Measurements from ENCODE around the gene PROZ.

Gene PROZ

DNA sequence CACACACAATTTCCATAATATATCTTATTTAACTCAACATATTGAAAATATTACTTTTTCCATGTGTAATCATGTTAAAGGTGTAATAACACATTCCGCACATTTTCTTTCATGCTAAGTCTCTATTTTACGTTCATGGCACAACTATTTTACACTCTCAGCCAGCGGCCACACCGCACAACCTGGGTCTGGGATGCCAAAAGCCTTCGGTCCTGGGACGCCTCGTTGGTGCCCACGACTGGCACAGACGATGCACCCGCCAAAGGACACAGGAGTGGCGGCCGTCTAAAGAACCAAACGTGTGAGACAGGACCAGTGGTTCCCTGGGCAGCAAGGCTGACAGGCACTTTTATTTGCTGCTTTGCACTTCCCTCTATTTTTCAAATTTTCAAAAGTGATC, 10.0 kb upstream of the PROZ start:
- FAIRE-seq (no peak), DNase-seq (ENCODE audit: insufficient read length, low spot score) (no peak)
- TF ChIP-seq POU2F2 (IDR thresholded peaks at IDR 0.05; ENCODE audit: low read depth, low read length) (no peak), POLR2A (IDR thresholded peaks at IDR 0.05; ENCODE audit: low read depth, low read length) (no peak), PAX5 (IDR thresholded peaks at IDR 0.05; ENCODE audit: insufficient read depth, low read length, severe bottlenecking) (no peak), POLR2AphosphoS5 (IDR thresholded peaks at IDR 0.05; ENCODE audit: low read depth, low read length) (no peak), TAF1 (IDR thresholded peaks at IDR 0.05; ENCODE audit: low read depth, low read length) (no peak), SPI1 (IDR thresholded peaks at IDR 0.05; ENCODE audit: low read depth, low read length) (no peak)

DNA sequence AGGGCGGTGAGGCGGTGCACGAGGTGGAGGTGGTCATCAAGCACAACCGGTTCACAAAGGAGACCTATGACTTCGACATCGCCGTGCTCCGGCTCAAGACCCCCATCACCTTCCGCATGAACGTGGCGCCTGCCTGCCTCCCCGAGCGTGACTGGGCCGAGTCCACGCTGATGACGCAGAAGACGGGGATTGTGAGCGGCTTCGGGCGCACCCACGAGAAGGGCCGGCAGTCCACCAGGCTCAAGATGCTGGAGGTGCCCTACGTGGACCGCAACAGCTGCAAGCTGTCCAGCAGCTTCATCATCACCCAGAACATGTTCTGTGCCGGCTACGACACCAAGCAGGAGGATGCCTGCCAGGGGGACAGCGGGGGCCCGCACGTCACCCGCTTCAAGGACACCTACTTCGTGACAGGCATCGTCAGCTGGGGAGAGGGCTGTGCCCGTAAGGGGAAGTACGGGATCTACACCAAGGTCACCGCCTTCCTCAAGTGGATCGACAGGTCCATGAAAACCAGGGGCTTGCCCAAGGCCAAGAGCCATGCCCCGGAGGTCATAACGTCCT, 9.4 kb upstream of the PROZ start:
- no peak for TF ChIP-seq PAX5 (IDR thresholded peaks at IDR 0.05; ENCODE audit: insufficient read depth, low read length, severe bottlenecking)
- no peak for TF ChIP-seq TAF1 (IDR thresholded peaks at IDR 0.05; ENCODE audit: low read depth, low read length)
- TF ChIP-seq SPI1 (IDR thresholded peaks at IDR 0.05; ENCODE audit: low read depth, low read length) = no peak
- TF ChIP-seq POLR2AphosphoS5 (IDR thresholded peaks at IDR 0.05; ENCODE audit: low read depth, low read length) = no peak
- TF ChIP-seq POLR2A (IDR thresholded peaks at IDR 0.05; ENCODE audit: low read depth, low read length) = no peak
- no peak for TF ChIP-seq POU2F2 (IDR thresholded peaks at IDR 0.05; ENCODE audit: low read depth, low read length)
- no peak for DNase-seq (ENCODE audit: insufficient read length, low spot score)
- FAIRE-seq = no peak

- no peak for FAIRE-seq
- no peak for DNase-seq (ENCODE audit: insufficient read length, low spot score)
- TF ChIP-seq SPI1 (IDR thresholded peaks at IDR 0.05; ENCODE audit: low read depth, low read length) (no peak), PAX5 (IDR thresholded peaks at IDR 0.05; ENCODE audit: insufficient read depth, low read length, severe bottlenecking) (no peak), POU2F2 (IDR thresholded peaks at IDR 0.05; ENCODE audit: low read depth, low read length) (no peak), POLR2A (IDR thresholded peaks at IDR 0.05; ENCODE audit: low read depth, low read length) (no peak)
These were observed 8.5 kb upstream of the PROZ start for GRCh38 chr13:113149711-113150549.

DNA sequence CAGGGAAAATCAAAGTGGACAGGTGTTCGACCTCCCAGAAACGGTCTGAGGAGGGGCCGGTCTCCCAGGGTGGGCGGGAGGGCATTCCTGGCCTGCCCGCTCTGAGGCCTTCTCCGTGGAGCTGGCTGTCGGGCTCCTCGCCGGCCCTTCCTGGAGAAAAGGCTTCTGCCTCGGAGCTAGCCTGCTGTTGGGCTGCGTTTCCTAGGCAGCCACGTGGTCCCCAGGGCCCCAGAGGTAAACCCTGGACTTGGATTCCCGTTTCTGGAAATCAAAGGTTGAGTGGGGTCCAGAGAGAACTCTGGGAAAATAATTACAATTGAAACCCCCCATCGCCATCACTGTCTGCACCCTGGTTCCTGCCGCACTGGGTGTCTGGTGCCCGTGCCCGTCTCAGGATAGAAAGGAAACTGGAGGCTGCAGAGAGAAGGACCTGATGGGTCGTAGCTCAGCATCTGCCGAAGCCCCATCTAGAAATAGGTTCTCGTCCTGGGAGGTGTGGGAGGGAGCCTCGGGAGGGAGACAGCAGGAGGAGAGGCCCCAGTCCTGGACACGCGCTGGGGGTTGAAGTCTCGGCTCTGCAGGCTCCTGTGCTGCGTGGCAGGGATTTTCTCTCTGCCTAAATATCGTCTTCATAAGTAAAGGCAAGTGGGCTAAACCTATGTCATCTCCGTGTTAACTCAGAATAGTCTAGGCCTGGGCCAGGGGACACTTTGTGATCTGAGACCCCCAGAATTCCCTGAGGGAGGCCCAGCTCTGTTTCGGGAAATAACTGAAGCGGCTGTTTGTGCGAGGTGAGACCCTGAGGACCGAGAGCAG, 7.7 kb upstream of the PROZ start:
- no peak for DNase-seq (ENCODE audit: insufficient read length, low spot score)
- TF ChIP-seq TAF1 (IDR thresholded peaks at IDR 0.05; ENCODE audit: low read depth, low read length) = no peak
- no peak for FAIRE-seq

DNA sequence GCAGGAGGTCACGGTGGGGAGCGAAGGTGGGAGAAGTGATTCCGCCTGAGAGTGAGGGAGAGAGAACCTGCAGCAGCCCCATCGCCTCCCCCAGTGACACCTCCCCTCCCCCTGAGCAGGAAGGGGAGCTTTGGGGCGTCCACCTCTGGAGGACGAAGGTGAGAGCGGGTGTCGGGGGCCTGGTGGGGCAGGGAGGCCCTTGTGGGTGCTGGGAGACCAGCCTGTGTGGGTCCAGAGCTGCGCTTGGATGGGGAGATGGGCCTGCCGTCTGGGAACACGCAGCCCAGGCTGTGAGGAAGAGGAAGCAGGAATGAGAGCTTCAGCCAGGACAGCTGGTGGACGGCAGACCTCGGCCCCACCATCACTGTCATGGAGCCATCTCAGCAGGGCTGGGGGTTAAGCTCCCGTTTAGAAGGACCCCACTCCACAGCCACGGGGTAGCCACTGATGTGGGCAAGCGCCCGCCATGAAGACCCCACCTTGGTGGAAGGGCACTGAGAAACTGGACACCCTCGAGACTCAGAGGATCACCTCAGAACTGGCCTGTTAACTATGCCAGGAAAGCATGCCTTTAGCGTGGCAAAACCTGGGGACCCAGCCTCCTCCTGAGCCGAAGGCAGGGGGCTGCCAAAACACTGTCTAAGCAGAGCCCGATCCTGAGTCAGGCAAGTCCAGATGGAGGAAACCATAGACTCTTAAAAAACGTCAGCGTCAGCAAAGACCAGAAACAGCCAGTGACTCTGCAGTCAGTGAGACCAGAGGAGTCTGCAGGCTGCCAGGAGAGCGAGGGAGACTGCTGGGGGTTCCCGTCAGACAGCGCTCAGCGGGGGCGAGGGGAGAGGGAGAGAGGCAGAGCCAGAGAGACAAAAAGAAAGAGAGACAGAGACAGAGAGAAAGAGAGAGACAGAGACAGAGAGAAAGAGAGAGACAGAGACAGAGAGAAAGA, 6.4 kb upstream of the PROZ start:
- FAIRE-seq = peak; percentile 43
- no peak for DNase-seq (ENCODE audit: insufficient read length, low spot score)
- TF ChIP-seq TAF1 (IDR thresholded peaks at IDR 0.05; ENCODE audit: low read depth, low read length) (no peak), POLR2AphosphoS5 (IDR thresholded peaks at IDR 0.05; ENCODE audit: low read depth, low read length) (no peak), POU2F2 (IDR thresholded peaks at IDR 0.05; ENCODE audit: low read depth, low read length) (no peak), SPI1 (IDR thresholded peaks at IDR 0.05; ENCODE audit: low read depth, low read length) (no peak), PAX5 (IDR thresholded peaks at IDR 0.05; ENCODE audit: insufficient read depth, low read length, severe bottlenecking) (no peak), POLR2A (IDR thresholded peaks at IDR 0.05; ENCODE audit: low read depth, low read length) (no peak)

DNA sequence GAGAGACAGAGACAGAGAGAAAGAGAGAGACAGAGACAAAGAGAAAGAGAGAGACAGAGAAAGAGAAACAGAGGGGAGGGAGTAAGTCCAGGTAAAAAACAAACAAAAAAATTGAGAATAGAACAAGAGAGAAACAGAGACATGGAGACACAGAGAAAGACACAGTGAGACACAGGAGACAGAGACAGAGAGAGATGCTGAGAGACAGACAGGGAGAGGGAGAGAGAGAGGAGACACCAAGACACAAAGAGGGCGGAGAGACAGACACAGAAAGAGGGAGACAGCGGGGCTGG, 5.8 kb upstream of the PROZ start:
- FAIRE-seq (no peak), DNase-seq (ENCODE audit: insufficient read length, low spot score) (no peak)
- TF ChIP-seq POLR2A (IDR thresholded peaks at IDR 0.05; ENCODE audit: low read depth, low read length) (no peak), PAX5 (IDR thresholded peaks at IDR 0.05; ENCODE audit: insufficient read depth, low read length, severe bottlenecking) (no peak), POLR2AphosphoS5 (IDR thresholded peaks at IDR 0.05; ENCODE audit: low read depth, low read length) (no peak), POU2F2 (IDR thresholded peaks at IDR 0.05; ENCODE audit: low read depth, low read length) (no peak), TAF1 (IDR thresholded peaks at IDR 0.05; ENCODE audit: low read depth, low read length) (no peak), SPI1 (IDR thresholded peaks at IDR 0.05; ENCODE audit: low read depth, low read length) (no peak)

DNA sequence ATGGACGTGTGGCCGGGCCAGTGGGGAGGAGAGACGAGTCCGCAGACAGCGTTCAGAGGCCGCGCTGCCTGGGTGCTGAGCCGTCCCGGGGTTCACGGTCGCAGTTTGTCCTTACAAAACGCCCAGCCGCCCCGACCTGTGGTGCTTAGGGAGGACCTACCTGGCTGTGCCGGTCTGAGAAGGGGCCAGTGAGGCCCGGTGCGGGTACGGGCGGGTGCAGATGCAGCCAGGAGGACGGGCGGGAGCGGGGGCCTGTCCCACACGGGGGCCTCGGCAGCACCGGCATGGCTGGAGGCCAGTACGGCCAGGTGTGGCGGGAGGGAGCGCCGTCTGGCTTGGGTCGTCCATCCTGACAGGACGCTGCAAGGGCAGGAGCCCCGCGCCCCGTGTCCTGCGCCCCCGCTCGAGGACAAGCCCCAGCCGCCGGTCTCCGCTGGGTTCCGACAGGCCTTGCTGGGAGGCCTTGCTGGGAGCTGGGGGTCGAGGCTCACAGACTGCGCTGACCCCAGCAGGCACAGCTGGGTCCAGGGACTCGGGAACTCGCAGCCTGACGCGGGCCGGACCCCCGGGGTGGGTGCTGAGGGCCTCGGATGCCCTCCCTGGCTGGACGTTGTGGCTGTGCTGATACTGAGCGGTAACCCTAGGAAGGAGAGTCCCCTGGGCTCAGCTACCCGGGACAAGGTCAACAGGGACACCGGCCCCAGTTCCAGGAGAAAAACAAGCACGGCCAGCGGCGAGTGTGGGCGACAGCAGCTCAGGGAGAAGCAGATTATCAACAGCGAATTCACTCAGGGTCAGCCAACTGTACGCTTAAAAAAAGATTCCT, 5.3 kb upstream of the PROZ start:
- DNase-seq (ENCODE audit: insufficient read length, low spot score) (no peak), FAIRE-seq (peak; percentile 69)
- TF ChIP-seq PAX5 (IDR thresholded peaks at IDR 0.05; ENCODE audit: insufficient read depth, low read length, severe bottlenecking) (no peak), POLR2AphosphoS5 (IDR thresholded peaks at IDR 0.05; ENCODE audit: low read depth, low read length) (no peak), TAF1 (IDR thresholded peaks at IDR 0.05; ENCODE audit: low read depth, low read length) (no peak), SPI1 (IDR thresholded peaks at IDR 0.05; ENCODE audit: low read depth, low read length) (no peak), POLR2A (IDR thresholded peaks at IDR 0.05; ENCODE audit: low read depth, low read length) (no peak), POU2F2 (IDR thresholded peaks at IDR 0.05; ENCODE audit: low read depth, low read length) (no peak)

All from GM12891 (cell line).